ENCODE results near the gene GCNT2. TPM values are rescaled to one million over a fixed set of nuclear protein-coding genes. Genes with fewer than 3 reads are reported as not detected.
"Not testable (repeated sequence)": the region's sequence is repeated elsewhere in the genome, so short reads cannot be mapped to it uniquely, and the experiment has no call there.

GCNT2 gene
- total and polyA plus RNA-seq, 2 donors (not counting 1 experiment from before 2014, with no cell fraction given) = 1.3 to 2.1 TPM

GRCh38 chr6:10529231-10529801, 8.2 kb downstream of the GCNT2 start:
- Histone ChIP-seq H3K4me3 (replicated peaks in 1 of 4; ENCODE audit: control extremely low read depth in 1 of 4, insufficient read depth in 1 of 4, low read depth in 3 of 4, low read length in 4 of 4) (no peak overlapping the region), H3K36me3 (ENCODE audit: control insufficient read depth, insufficient read depth, low read length) (no peaks in the 10 kb centered on the region), H3K9ac (ENCODE audit: insufficient read depth, low read length) (no peak overlapping the region), H3K4me2 (ENCODE audit: extremely low read depth, insufficient read depth, low read length) (no peak overlapping the region), H4K20me1 (ENCODE audit: control insufficient read depth, extremely low read depth, insufficient read depth, low read length) (no peaks in the 10 kb centered on the region), H2AFZ (ENCODE audit: low read length) (no peak overlapping the region), H3K27me3 (ENCODE audit: control insufficient read depth, insufficient read depth, low read length) (no peaks in the 10 kb centered on the region), H3K9me3 (ENCODE audit: control insufficient read depth, insufficient read depth, low read depth, low read length) (no peaks in the 10 kb centered on the region), H3K4me1 (ENCODE audit: control insufficient read depth, extremely low read depth, insufficient read depth, low read length) (no peaks in the 10 kb centered on the region), H3K27ac (ENCODE audit: insufficient read depth, low read length) (no peak overlapping the region), H3K79me2 (ENCODE audit: control insufficient read depth, insufficient read depth, low read length) (no peaks in the 10 kb centered on the region)
- TF ChIP-seq EZH2 (IDR thresholded peaks at IDR 0.05; ENCODE audit: low read length, missing control alignments) = no peak
- TF ChIP-seq CTCF (conservative IDR thresholded peaks at IDR 0.05 in 1 of 2, IDR thresholded peaks at IDR 0.05 in 1 of 2; ENCODE audit: low read depth in 1 of 2, low read length in 2 of 2) = no peak
- DNase-seq (ENCODE audit: low read depth in 2 of 2) = peak in 1 of 2 donors; percentile 77

- not testable (repeated sequence) for H3K79me2 ChIP-seq (ENCODE audit: control insufficient read depth, insufficient read depth, low read length); H3K36me3 ChIP-seq (ENCODE audit: control insufficient read depth, insufficient read depth, low read length); H3K4me1 ChIP-seq (ENCODE audit: control insufficient read depth, extremely low read depth, insufficient read depth, low read length); H3K27ac ChIP-seq (ENCODE audit: insufficient read depth, low read length); H3K4me2 ChIP-seq (ENCODE audit: extremely low read depth, insufficient read depth, low read length); H2AFZ ChIP-seq (ENCODE audit: low read length); H3K4me3 ChIP-seq (replicated peaks in 1 of 4; ENCODE audit: control extremely low read depth in 1 of 4, insufficient read depth in 1 of 4, low read depth in 3 of 4, low read length in 4 of 4); H4K20me1 ChIP-seq (ENCODE audit: control insufficient read depth, extremely low read depth, insufficient read depth, low read length); DNase-seq (ENCODE audit: low read depth in 2 of 2); H3K27me3 ChIP-seq (ENCODE audit: control insufficient read depth, insufficient read depth, low read length); H3K9me3 ChIP-seq (ENCODE audit: control insufficient read depth, insufficient read depth, low read depth, low read length); H3K9ac ChIP-seq (ENCODE audit: insufficient read depth, low read length)
Observed at GRCh38 chr6:10529828-10530374, 8.8 kb downstream of the GCNT2 start.

GRCh38 chr6:10531503-10531902, 10.4 kb downstream of the GCNT2 start:
- no peak overlapping the region for H3K4me2 ChIP-seq (ENCODE audit: extremely low read depth, insufficient read depth, low read length)
- H3K9me3 ChIP-seq (ENCODE audit: control insufficient read depth, insufficient read depth, low read depth, low read length) = no peaks in the 10 kb centered on the region
- no peaks in the 10 kb centered on the region for H3K27me3 ChIP-seq (ENCODE audit: control insufficient read depth, insufficient read depth, low read length)
- H3K27ac ChIP-seq (ENCODE audit: insufficient read depth, low read length) = no peak overlapping the region
- no peak overlapping the region for H3K4me3 ChIP-seq (replicated peaks in 1 of 4; ENCODE audit: control extremely low read depth in 1 of 4, insufficient read depth in 1 of 4, low read depth in 3 of 4, low read length in 4 of 4)
- no peak overlapping the region for H3K9ac ChIP-seq (ENCODE audit: insufficient read depth, low read length)
- no peaks in the 10 kb centered on the region for H3K79me2 ChIP-seq (ENCODE audit: control insufficient read depth, insufficient read depth, low read length)
- TF ChIP-seq CTCF (conservative IDR thresholded peaks at IDR 0.05 in 1 of 2, IDR thresholded peaks at IDR 0.05 in 1 of 2; ENCODE audit: low read depth in 1 of 2, low read length in 2 of 2) (no peak), EZH2 (IDR thresholded peaks at IDR 0.05; ENCODE audit: low read length, missing control alignments) (no peak)
- H3K4me1 ChIP-seq (ENCODE audit: control insufficient read depth, extremely low read depth, insufficient read depth, low read length) = no peaks in the 10 kb centered on the region
- no peak overlapping the region for H2AFZ ChIP-seq (ENCODE audit: low read length)
- no peaks in the 10 kb centered on the region for H4K20me1 ChIP-seq (ENCODE audit: control insufficient read depth, extremely low read depth, insufficient read depth, low read length)
- H3K36me3 ChIP-seq (ENCODE audit: control insufficient read depth, insufficient read depth, low read length) = no peaks in the 10 kb centered on the region
- DNase-seq (ENCODE audit: low read depth in 2 of 2) = no peak

Measured in fibroblast of lung (primary cell).